CD4-positive, alpha-beta T cell (primary cell): ENCODE measurements around the gene FAM135A. TPM values are rescaled to one million over a fixed set of nuclear protein-coding genes. Genes with fewer than 3 reads are reported as not detected.

Source experiments
- ATAC-seq: fragments of 200-7000 bp; cut with Tn5 transposase; one replicate; pipeline ENCODE4 v1.10.0; 2022; ENCODE audit warnings: mild to moderate bottlenecking; ENCODE audit not compliant: poor library complexity
- CTCF ChIA-PET: fragments of 350-600 bp; sonication (Branson Sonifier 250); formaldehyde crosslinking; loops from one replicate; lab custom pipeline; 2021; ENCODE audit warnings: antibody characterized with exemption, inconsistent platforms; lab: Charles Lee
- POLR2A ChIA-PET: fragments of 350-600 bp; sonication (Branson Sonifier 250); formaldehyde crosslinking; loops from one replicate; lab custom pipeline; 2021; ENCODE audit warnings: antibody characterized with exemption, inconsistent platforms; lab: Charles Lee
- DNase-seq, 14 experiments: peaks; one replicate each; pipeline ENCODE4 v3.0.0-alpha.2; 2013 to 2020; ENCODE audit warnings: mixed read lengths in 2 of 14
- H3K27ac ChIP-seq, 2 donors: one replicate each; pipeline versions ENCODE4 v1.5.1 to v1.7.0; 2013; ENCODE audit warnings: low read length in 2 of 2, low read depth in 1 of 2, mild to moderate bottlenecking in 1 of 2
- H3K27me3 ChIP-seq, 2 experiments: 1 replicate in 1 of 2; 2 replicates in 1 of 2; pipeline versions ENCODE4 v1.6.1 to v1.7.0; 2013; ENCODE audit warnings: low read length in 2 of 2, control low read depth in 1 of 2, mild to moderate bottlenecking in 1 of 2, moderate library complexity in 1 of 2; ENCODE audit not compliant: insufficient read depth in 2 of 2, control insufficient read depth in 1 of 2
- H3K36me3 ChIP-seq: one replicate; pipeline ENCODE4 v1.6.1; 2013; ENCODE audit warnings: low read length, control low read depth; ENCODE audit not compliant: insufficient read depth
- H3K4me1 ChIP-seq: one replicate; pipeline ENCODE4 v1.6.1; 2013; ENCODE audit warnings: low read length, control low read depth; ENCODE audit not compliant: insufficient read depth
- H3K4me3 ChIP-seq: one replicate; pipeline ENCODE4 v1.5.1; 2013; ENCODE audit warnings: mild to moderate bottlenecking, low read length, moderate library complexity
- H3K9me3 ChIP-seq, 2 experiments: 1 replicate in 1 of 2; 2 replicates in 1 of 2; pipeline versions ENCODE4 v1.6.1 to v1.7.0; 2013; ENCODE audit warnings: low read length in 2 of 2, mild to moderate bottlenecking in 2 of 2, control low read depth in 1 of 2, moderate library complexity in 1 of 2; ENCODE audit not compliant: control insufficient read depth in 1 of 2, insufficient read depth in 1 of 2
- H3K27ac Mint-ChIP-seq: one replicate; pipeline ENCODE4 v1.8.0; 2020; ENCODE audit warnings: mixed read lengths
- H3K27me3 Mint-ChIP-seq: one replicate; pipeline ENCODE4 v1.8.0; 2021; ENCODE audit warnings: mixed read lengths
- H3K36me3 Mint-ChIP-seq: one replicate; pipeline ENCODE4 v1.8.0; 2021; ENCODE audit warnings: low read depth, mixed read lengths
- H3K4me1 Mint-ChIP-seq: one replicate; pipeline ENCODE4 v1.8.0; 2021; ENCODE audit warnings: low read depth, mixed read lengths
- H3K4me3 Mint-ChIP-seq: one replicate; pipeline ENCODE4 v1.8.0; 2020; ENCODE audit warnings: mild to moderate bottlenecking, mixed read lengths
- H3K9me3 Mint-ChIP-seq: one replicate; pipeline ENCODE4 v1.8.0; 2020; ENCODE audit warnings: mixed read lengths
- intact Hi-C, 2 experiments: fragments of 100-400 bp; cut with DNase I in 1 of 2; cut with micrococcal nuclease in 1 of 2; formaldehyde crosslinking; loops; one replicate each; pipeline versions ENCODE4 v1.15.1 to v1.9.0; 2023 to 2025; cut with DNase I, micrococcal nuclease
- total RNA-seq, 174 experiments: library from RNA in 2 of 174; stranded (reverse) in 2 of 174; gene quantifications; one replicate each; pipeline ENCODE4 v1.2.3 and lab custom pipeline; 2021 to 2026
- TF ChIP-seq, protein P1 (sequence below): fragments of 200-600 bp; IDR thresholded peaks from one replicate; pipeline ENCODE4 v1.8.0; 2022; ENCODE audit warnings: antibody characterized with exemption, mild to moderate bottlenecking

The FAM135A gene
- total RNA-seq, 2 experiments from 2014 or later = 5.6 to 6.6 TPM

DNA sequence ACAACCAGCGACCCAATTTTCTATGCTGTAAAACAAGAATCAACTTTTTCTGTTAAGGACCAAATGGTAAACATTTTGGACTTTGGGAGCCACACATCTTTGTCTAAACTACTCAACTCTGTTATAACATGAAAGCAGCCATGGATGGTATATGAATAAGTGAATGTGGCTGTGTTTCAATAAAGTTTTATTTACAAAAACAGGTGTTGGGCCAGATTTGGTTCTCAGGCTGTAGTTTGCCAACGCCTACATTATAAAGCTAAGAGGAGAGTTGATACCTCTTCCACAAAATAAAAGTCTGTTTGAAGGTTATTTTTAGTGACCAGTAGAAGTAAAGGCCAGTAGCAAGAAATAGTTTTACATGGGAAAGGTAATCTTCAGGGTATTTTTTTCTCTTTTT lies 93.0 kb downstream of the FAM135A start:
- ATAC-seq = no peak
- H3K4me3 ChIP-seq = no peak overlapping the region
- TF ChIP-seq, protein P1, sequence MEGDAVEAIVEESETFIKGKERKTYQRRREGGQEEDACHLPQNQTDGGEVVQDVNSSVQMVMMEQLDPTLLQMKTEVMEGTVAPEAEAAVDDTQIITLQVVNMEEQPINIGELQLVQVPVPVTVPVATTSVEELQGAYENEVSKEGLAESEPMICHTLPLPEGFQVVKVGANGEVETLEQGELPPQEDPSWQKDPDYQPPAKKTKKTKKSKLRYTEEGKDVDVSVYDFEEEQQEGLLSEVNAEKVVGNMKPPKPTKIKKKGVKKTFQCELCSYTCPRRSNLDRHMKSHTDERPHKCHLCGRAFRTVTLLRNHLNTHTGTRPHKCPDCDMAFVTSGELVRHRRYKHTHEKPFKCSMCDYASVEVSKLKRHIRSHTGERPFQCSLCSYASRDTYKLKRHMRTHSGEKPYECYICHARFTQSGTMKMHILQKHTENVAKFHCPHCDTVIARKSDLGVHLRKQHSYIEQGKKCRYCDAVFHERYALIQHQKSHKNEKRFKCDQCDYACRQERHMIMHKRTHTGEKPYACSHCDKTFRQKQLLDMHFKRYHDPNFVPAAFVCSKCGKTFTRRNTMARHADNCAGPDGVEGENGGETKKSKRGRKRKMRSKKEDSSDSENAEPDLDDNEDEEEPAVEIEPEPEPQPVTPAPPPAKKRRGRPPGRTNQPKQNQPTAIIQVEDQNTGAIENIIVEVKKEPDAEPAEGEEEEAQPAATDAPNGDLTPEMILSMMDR = no peak
- H3K27me3 ChIP-seq = no peaks in the 10 kb centered on the region
- Mint-ChIP-seq H3K36me3 (peaks cover 46% of the 10 kb centered on the region), H3K27me3 (no peaks in the 10 kb centered on the region), H3K27ac (no peak overlapping the region), H3K9me3 (peaks cover 14% of the 10 kb centered on the region), H3K4me3 (no peak overlapping the region), H3K4me1 (no peaks in the 10 kb centered on the region)
- CTCF ChIA-PET = no interaction called here
- H3K27ac ChIP-seq = no peak overlapping the region
- POLR2A ChIA-PET = no interaction called here
- H3K4me1 ChIP-seq = no peaks in the 10 kb centered on the region
- H3K9me3 ChIP-seq = peaks cover 7 to 12% of the 10 kb centered on the region in 2 experiments
- DNase-seq = no peak
- peaks cover 17% of the 10 kb centered on the region for H3K36me3 ChIP-seq
- intact Hi-C loops = no loop called here

DNA sequence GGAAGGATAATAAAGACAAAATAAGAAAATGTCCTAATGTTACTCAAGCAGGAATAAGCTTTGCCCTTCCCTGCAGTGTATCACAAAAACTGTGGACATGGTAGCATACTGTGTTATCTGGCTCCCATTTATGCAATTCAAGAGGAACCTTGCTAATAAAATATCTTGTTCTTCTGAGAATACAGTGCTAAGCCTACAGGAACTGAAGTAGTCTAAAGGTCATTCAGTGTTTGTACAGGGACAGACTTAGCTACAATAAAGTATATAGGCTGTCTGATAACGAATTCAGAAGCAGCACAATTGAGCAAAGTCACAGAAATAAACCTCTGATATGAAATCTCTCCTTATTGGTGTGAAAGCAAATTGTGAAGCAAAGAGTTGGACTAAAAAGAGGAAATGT lies 93.9 kb downstream of the FAM135A start:
- no peak overlapping the region for H3K27ac Mint-ChIP-seq
- H3K9me3 Mint-ChIP-seq = peaks cover 12% of the 10 kb centered on the region
- no peaks in the 10 kb centered on the region for H3K27me3 Mint-ChIP-seq
- Histone ChIP-seq H3K27ac (no peak overlapping the region), H3K4me1 (no peaks in the 10 kb centered on the region), H3K27me3 (no peaks in the 10 kb centered on the region), H3K36me3 (peaks cover 17% of the 10 kb centered on the region), H3K4me3 (no peak overlapping the region), H3K9me3 (peaks cover 4 to 12% of the 10 kb centered on the region in 2 experiments)
- TF ChIP-seq, protein P1 = no peak
- ATAC-seq (no peak), DNase-seq (no peak)
- peaks cover 39% of the 10 kb centered on the region for H3K36me3 Mint-ChIP-seq
- ChIA-PET POLR2A (no interaction called here), CTCF (no interaction called here)
- intact Hi-C loops = no loop called here
- H3K4me3 Mint-ChIP-seq = no peak overlapping the region
- H3K4me1 Mint-ChIP-seq = no peaks in the 10 kb centered on the region

- POLR2A ChIA-PET = no interaction called here
- Mint-ChIP-seq H3K4me1 (no peaks in the 10 kb centered on the region), H3K36me3 (peaks cover 21% of the 10 kb centered on the region), H3K27ac (no peak overlapping the region), H3K4me3 (no peak overlapping the region), H3K27me3 (no peaks in the 10 kb centered on the region), H3K9me3 (peaks cover 6% of the 10 kb centered on the region)
- ATAC-seq = no peak
- H3K27ac ChIP-seq = no peak overlapping the region
- intact Hi-C loops = no loop called here
- TF ChIP-seq, protein P1 = no peak
- peaks cover 4 to 6% of the 10 kb centered on the region in 2 experiments for H3K9me3 ChIP-seq
- peaks cover 5% of the 10 kb centered on the region for H3K36me3 ChIP-seq
- no peak overlapping the region for H3K4me3 ChIP-seq
- no peak for DNase-seq
- no peaks in the 10 kb centered on the region for H3K27me3 ChIP-seq
- CTCF ChIA-PET = no interaction called here
- H3K4me1 ChIP-seq = no peaks in the 10 kb centered on the region
Measured at GRCh38 chr6:70508953-70509352, 95.6 kb downstream of the FAM135A start.
